WI38 (cell line): Measurements from ENCODE around the gene CNPY4.

ENCODE experiments used
- H3K4me3 ChIP-seq: 2 replicates; pipeline ENCODE4 v1.5.1; 2011; ENCODE audit warnings: low read depth, mild to moderate bottlenecking, control low read depth, low read length
- CTCF ChIP-seq: IDR thresholded peaks from 2 replicates; pipeline ENCODE4 v1.5.1; 2012; ENCODE audit warnings: low read depth, mild to moderate bottlenecking, control low read depth, low read length

Gene CNPY4

GRCh38 chr7:100119072-100119969 is at the start of gene CNPY4, which contains the start of gene TAF6:
TSS of gene CNPY4 (plus strand) at chr7:100119634. CDS start at chr7:100119745, 111 bp downstream.
TSS of gene TAF6 (minus strand) at chr7:100119358. CDS start at chr7:100114209, 5,149 bp downstream.
- TF ChIP-seq CTCF = no peak
- H3K4me3 ChIP-seq = peak within 1 kb of the TSS; percentile 87

GRCh38 chr7:100069991-100070390 is 49.4 kb upstream of the CNPY4 start:
- TF ChIP-seq CTCF = no peak
- H3K4me3 ChIP-seq = no peak overlapping the region

GRCh38 chr7:100071018-100071723 is 48.3 kb upstream of the CNPY4 start:
- no peak for TF ChIP-seq CTCF

GRCh38 chr7:100072462-100072861 is 47.0 kb upstream of the CNPY4 start:
- TF ChIP-seq CTCF = no peak

More at GRCh38 chr7:100071018-100071723, 48.3 kb upstream of the CNPY4 start:
- H3K4me3 ChIP-seq = no peak overlapping the region

GRCh38 chr7:100074841-100075240 is 44.6 kb upstream of the CNPY4 start:
- TF ChIP-seq CTCF = no peak

More at GRCh38 chr7:100072462-100072861, 47.0 kb upstream of the CNPY4 start:
- H3K4me3 ChIP-seq = no peak overlapping the region

GRCh38 chr7:100075418-100075817 is 44.0 kb upstream of the CNPY4 start:
- H3K4me3 ChIP-seq = no peak overlapping the region
- no peak for TF ChIP-seq CTCF

More at GRCh38 chr7:100074841-100075240, 44.6 kb upstream of the CNPY4 start:
- no peak overlapping the region for H3K4me3 ChIP-seq
